ENCODE results near the gene PTOV1.

PTOV1 gene

GRCh38 chr19:49854378-49855263 is 3.7 kb downstream of the PTOV1 start:
- no peak for TF ChIP-seq TARDBP (IDR thresholded peaks at IDR 0.05)
- TF ChIP-seq, protein P1, sequence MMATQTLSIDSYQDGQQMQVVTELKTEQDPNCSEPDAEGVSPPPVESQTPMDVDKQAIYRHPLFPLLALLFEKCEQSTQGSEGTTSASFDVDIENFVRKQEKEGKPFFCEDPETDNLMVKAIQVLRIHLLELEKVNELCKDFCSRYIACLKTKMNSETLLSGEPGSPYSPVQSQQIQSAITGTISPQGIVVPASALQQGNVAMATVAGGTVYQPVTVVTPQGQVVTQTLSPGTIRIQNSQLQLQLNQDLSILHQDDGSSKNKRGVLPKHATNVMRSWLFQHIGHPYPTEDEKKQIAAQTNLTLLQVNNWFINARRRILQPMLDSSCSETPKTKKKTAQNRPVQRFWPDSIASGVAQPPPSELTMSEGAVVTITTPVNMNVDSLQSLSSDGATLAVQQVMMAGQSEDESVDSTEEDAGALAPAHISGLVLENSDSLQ (IDR thresholded peaks at IDR 0.05), result no peak
- TF ChIP-seq ARNT (IDR thresholded peaks at IDR 0.05), result no peak
- no peak for TF ChIP-seq HDGF (IDR thresholded peaks at IDR 0.05; ENCODE audit: borderline replicate concordance)
- ChIA-PET CTCF (no interaction called here), POLR2A (interaction anchor here (5.2 kb wide), 1 partner anchor 12 kb away, joined by 69 read pairs; the partner anchor contains the start of gene PNKP)
- DNase-seq (ENCODE audit: extremely low spot score), result no peak

- TF ChIP-seq FOXM1 (IDR thresholded peaks at IDR 0.05; ENCODE audit: borderline replicate concordance) (no peak), ZNF384 (IDR thresholded peaks at IDR 0.05) (no peak), NFRKB (IDR thresholded peaks at IDR 0.05) (no peak), FOXK2 (IDR thresholded peaks at IDR 0.05) (no peak), L3MBTL2 (conservative IDR thresholded peaks at IDR 0.05) (no peak)
- TF ChIP-seq, protein P1 (IDR thresholded peaks at IDR 0.05), result no peak
- POLR2A ChIA-PET, result interaction anchor here (1.0 to 5.2 kb wide), 3 partner anchors 10 to 14 kb away, joined by 4 to 69 read pairs (median 5); partner anchors contain the start of gene PNKP
- CTCF ChIA-PET, result no interaction called here
- DNase-seq (ENCODE audit: extremely low spot score), result no peak
These were observed 4.3 kb downstream of the PTOV1 start for GRCh38 chr19:49855277-49855675.

DNA sequence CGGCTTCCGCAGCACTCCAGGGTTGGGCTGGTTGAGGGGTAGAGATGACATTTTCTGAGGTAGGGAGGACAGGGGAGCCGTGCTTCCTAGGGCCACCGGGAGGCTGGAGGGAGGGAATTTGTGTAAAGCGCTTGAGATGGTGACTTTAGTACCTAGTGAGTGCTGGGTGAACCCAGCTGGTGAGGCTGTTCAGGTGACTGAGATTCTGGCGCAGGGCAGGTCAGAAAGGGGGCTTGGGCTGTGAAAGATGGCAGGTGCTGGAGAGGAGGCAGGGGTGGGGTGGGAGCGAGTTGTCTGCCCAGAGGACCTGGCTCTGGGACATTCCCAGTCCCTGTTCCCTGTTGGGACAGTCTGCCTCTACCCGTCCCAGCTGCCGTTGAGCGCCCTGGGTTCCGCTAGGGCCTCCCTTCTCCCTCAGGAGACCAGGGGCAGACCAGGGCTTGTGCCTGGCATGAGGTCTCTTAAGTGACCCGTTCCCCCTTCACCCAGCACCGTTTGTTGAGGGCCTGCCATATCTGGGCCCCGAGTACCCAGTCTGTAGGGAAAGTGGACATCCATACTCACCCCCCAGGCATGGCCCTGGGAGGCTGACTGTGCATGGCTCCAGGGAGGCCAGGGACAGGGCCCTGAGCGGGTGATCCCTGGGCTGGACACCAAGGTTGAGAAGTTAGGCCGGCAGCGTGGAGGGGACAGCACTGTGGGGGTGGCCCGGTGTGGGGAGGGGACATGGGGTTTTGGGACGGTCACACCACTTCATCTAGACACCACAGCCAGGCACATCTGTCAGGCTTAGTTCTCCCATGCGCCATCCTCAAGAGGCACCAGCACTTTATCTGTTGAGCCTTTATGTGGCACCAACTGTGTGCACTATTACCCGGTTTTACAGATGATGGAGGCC is 5.0 kb downstream of the PTOV1 start:
- CTCF ChIA-PET, result no interaction called here
- POLR2A ChIA-PET, result interaction anchor here (1.0 to 1.6 kb wide), 3 partner anchors 9 to 20 kb away, joined by 3 to 5 read pairs (median 4); no protein-coding TSS in a partner anchor
- DNase-seq (ENCODE audit: extremely low spot score), result no peak
- TF ChIP-seq L3MBTL2 (conservative IDR thresholded peaks at IDR 0.05), result no peak
- no peak for TF ChIP-seq NFRKB (IDR thresholded peaks at IDR 0.05)
- no peak for TF ChIP-seq CTBP1 (IDR thresholded peaks at IDR 0.05; ENCODE audit: borderline replicate concordance)
- no peak for TF ChIP-seq ARNT (IDR thresholded peaks at IDR 0.05)
- no peak for TF ChIP-seq SUZ12 (IDR thresholded peaks at IDR 0.05)
- TF ChIP-seq, protein P1 (IDR thresholded peaks at IDR 0.05), result no peak

DNA sequence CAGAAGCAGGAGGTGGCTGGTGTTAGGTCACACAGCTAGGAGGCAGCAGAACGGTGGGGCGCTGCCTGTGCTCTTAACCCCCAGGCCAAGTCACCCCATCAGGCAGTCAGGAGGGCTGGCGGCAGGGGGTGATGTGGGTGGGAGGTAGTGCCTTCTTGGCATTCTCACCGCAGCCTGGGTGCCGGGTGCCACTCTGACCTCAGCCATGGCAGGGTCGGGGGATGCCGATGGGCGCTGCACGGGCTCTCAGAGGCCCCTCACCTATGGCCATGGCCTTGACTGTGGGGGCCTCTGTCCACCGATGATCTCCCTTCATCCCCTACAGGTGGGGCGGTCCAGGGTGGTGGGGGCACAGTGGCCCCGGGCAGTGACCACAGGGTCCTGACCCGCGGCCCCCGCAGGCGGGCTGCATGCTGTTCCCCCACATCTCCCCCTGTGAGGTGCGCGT is 5.6 kb downstream of the PTOV1 start:
- TF ChIP-seq SP1 (IDR thresholded peaks at IDR 0.05) (no peak), FOXM1 (IDR thresholded peaks at IDR 0.05; ENCODE audit: borderline replicate concordance) (no peak), ZNF384 (IDR thresholded peaks at IDR 0.05) (no peak), BHLHE40 (IDR thresholded peaks at IDR 0.05; ENCODE audit: borderline replicate concordance) (no peak), SUZ12 (IDR thresholded peaks at IDR 0.05) (no peak), FOXK2 (IDR thresholded peaks at IDR 0.05) (no peak), LEF1 (IDR thresholded peaks at IDR 0.05; ENCODE audit: borderline replicate concordance) (no peak), CTBP1 (IDR thresholded peaks at IDR 0.05; ENCODE audit: borderline replicate concordance) (no peak), L3MBTL2 (conservative IDR thresholded peaks at IDR 0.05) (no peak), ARNT (IDR thresholded peaks at IDR 0.05) (no peak), HDGF (IDR thresholded peaks at IDR 0.05; ENCODE audit: borderline replicate concordance) (no peak), FOXA1 (IDR thresholded peaks at IDR 0.05) (no peak), ELF4 (IDR thresholded peaks at IDR 0.05) (no peak), NFRKB (IDR thresholded peaks at IDR 0.05) (no peak)
- TF ChIP-seq, protein P1 (IDR thresholded peaks at IDR 0.05), result no peak
- CTCF ChIA-PET, result no interaction called here
- POLR2A ChIA-PET, result interaction anchor here (1.1 to 1.6 kb wide), 2 partner anchors 9 to 19 kb away, joined by 3 to 5 read pairs; no protein-coding TSS in a partner anchor
- no peak for DNase-seq (ENCODE audit: extremely low spot score)

DNA sequence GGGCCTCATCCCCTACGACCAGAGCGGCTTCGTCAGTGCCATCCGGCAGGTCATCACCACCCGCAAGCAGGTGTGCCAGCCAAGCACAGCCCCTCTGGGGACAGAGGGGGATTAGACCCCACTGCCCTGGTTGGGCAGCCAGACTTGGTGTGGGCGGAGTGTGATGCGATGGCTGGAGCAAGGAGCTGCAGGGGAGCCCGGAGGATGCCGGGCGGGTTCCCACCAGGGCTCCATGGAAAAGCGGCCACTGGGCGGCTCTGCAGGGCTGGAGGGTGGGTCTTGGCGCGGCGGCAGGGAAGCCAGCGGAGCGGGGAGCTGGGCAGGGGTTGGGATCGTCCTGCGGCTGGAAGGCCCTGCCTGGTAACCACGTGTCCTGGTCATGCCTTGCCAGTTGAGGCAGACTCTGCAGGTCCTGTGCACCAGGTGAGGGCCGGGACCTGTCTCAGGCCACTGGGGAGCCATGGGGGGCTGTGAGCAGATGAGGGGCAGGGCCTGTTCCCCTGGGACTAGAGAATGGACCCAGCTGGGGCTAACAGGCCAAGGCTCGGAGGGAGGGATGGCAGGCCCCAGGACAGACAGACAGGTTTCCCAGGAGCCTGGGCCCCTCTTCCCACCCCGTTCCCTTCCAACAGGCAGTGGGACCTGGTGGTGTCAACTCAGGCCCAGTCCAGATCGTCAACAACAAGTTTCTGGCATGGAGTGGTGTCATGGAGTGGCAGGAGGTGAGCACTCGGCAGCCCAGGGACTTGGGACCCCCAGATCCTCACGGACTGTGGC is 6.3 kb downstream of the PTOV1 start:
- ChIA-PET CTCF (no interaction called here), POLR2A (interaction anchor here (0.9 to 1.6 kb wide), 3 partner anchors 8 to 52 kb away, joined by 4 to 10 read pairs (median 5); no protein-coding TSS in a partner anchor)
- TF ChIP-seq HDGF (IDR thresholded peaks at IDR 0.05; ENCODE audit: borderline replicate concordance) (no peak), LEF1 (IDR thresholded peaks at IDR 0.05; ENCODE audit: borderline replicate concordance) (no peak), TARDBP (IDR thresholded peaks at IDR 0.05) (no peak), FOXM1 (IDR thresholded peaks at IDR 0.05; ENCODE audit: borderline replicate concordance) (no peak), SUZ12 (IDR thresholded peaks at IDR 0.05) (no peak)
- no peak for DNase-seq (ENCODE audit: extremely low spot score)

Measured in HEK293T (cell line).